ENCODE measurements around the gene ZFYVE27.

DNA sequence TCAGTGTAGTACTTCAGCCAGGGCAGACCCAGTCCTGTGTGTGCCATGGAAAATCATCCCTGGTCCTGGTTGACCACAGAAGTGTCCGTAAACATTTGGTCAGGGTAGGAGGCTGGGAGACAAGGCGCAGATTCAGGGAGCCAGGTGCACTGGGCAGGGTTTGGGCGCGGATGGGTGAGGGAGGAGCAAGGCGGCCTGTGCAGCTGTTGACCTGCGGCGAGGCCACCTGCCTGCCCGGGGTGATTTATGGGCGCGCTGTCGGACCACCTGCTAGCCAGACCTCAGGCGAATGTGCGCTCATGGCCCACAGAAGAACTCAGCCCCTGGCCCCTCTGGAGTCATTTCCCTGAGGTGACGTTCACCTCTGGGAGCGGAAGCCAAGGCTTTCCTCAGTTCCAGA is 28.3 kb downstream of the ZFYVE27 start:
- TF ChIP-seq, protein P1, sequence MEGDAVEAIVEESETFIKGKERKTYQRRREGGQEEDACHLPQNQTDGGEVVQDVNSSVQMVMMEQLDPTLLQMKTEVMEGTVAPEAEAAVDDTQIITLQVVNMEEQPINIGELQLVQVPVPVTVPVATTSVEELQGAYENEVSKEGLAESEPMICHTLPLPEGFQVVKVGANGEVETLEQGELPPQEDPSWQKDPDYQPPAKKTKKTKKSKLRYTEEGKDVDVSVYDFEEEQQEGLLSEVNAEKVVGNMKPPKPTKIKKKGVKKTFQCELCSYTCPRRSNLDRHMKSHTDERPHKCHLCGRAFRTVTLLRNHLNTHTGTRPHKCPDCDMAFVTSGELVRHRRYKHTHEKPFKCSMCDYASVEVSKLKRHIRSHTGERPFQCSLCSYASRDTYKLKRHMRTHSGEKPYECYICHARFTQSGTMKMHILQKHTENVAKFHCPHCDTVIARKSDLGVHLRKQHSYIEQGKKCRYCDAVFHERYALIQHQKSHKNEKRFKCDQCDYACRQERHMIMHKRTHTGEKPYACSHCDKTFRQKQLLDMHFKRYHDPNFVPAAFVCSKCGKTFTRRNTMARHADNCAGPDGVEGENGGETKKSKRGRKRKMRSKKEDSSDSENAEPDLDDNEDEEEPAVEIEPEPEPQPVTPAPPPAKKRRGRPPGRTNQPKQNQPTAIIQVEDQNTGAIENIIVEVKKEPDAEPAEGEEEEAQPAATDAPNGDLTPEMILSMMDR (optimal IDR thresholded peaks at IDR 0.05 in 1 of 3, IDR thresholded peaks at IDR 0.05 in 1 of 3, conservative IDR thresholded peaks at IDR 0.05 in 1 of 3; ENCODE audit: extremely low read depth in 1 of 3, insufficient read depth in 2 of 3, low read length in 3 of 3) = no peak
- TF ChIP-seq EZH2 (IDR thresholded peaks at IDR 0.05; ENCODE audit: low read length) = no peak

All from keratinocyte (primary cell).